HepG2 (cell line): ENCODE data around the gene LAPTM4A. TPM values are rescaled to one million over a fixed set of nuclear protein-coding genes. Genes with fewer than 3 reads are reported as not detected.

ENCODE experiments used
- ELF1 ChIP-seq: sonication (generic); formaldehyde crosslinking; IDR thresholded peaks from 2 replicates; pipeline ENCODE4 v1.4.0; 2020; ENCODE audit warnings: missing genetic modification reagents
- HOMEZ ChIP-seq: IDR thresholded peaks from 2 replicates; pipeline ENCODE4 v1.6.1; 2016; ENCODE audit warnings: low read depth
- HOXA5 ChIP-seq: sonication (generic); formaldehyde crosslinking; IDR thresholded peaks from 2 replicates; pipeline ENCODE4 v1.4.0; 2020; ENCODE audit warnings: missing genetic modification reagents
- ZBED4 ChIP-seq: sonication (generic); formaldehyde crosslinking; IDR thresholded peaks from 2 replicates; pipeline ENCODE4 v1.4.0; 2020; ENCODE audit warnings: missing genetic modification reagents, borderline replicate concordance
- ZBTB20 ChIP-seq: sonication (generic); formaldehyde crosslinking; IDR thresholded peaks from 2 replicates; pipeline ENCODE4 v1.8.1; 2023; ENCODE audit warnings: missing genetic modification reagents, low read depth, mild to moderate bottlenecking, borderline replicate concordance
- ZBTB8A ChIP-seq: sonication (generic); formaldehyde crosslinking; IDR thresholded peaks from 2 replicates; pipeline ENCODE4 v1.4.0; 2020; ENCODE audit warnings: mild to moderate bottlenecking, low read depth, missing genetic modification reagents, borderline replicate concordance
- ZNF253 ChIP-seq: sonication (generic); formaldehyde crosslinking; IDR thresholded peaks from 2 replicates; pipeline ENCODE4 v1.8.0; 2022; ENCODE audit warnings: mild to moderate bottlenecking, missing genetic modification reagents, borderline replicate concordance
- ZNF33B ChIP-seq: sonication (generic); formaldehyde crosslinking; IDR thresholded peaks from 2 replicates; pipeline ENCODE4 v1.5.1; 2020; ENCODE audit warnings: mild to moderate bottlenecking, missing genetic modification reagents
- ZNF350 ChIP-seq: sonication (generic); formaldehyde crosslinking; IDR thresholded peaks from 2 replicates; pipeline ENCODE4 v1.4.0; 2020; ENCODE audit warnings: mild to moderate bottlenecking, low read depth, missing genetic modification reagents, borderline replicate concordance
- ZNF577 ChIP-seq: sonication (generic); formaldehyde crosslinking; IDR thresholded peaks from 2 replicates; pipeline ENCODE4 v1.4.0; 2020; ENCODE audit warnings: mild to moderate bottlenecking, low read depth, missing genetic modification reagents, borderline replicate concordance
- ZNF841 ChIP-seq: sonication (generic); formaldehyde crosslinking; IDR thresholded peaks from 2 replicates; pipeline ENCODE4 v1.8.1; 2023; ENCODE audit warnings: missing genetic modification reagents, borderline replicate concordance
- ZSCAN9 ChIP-seq: IDR thresholded peaks from 2 replicates; pipeline ENCODE4 v1.6.1; 2016; ENCODE audit warnings: borderline replicate concordance
- polyA plus RNA-seq, 8 experiments: library from polyadenylated mRNA; depleted of rRNA in 3 of 8; stranded (reverse) in 7 of 8; unstranded in 1 of 8; fragments of >200 nt; fragmentation: Illumina TruSeq in 4 of 8; extraction: Trizol in 4 of 8; gene quantifications; 2 replicates each; pipeline versions ENCODE4 v1.2.1 to v1.2.3, GENCODE V29; 2011 to 2016; ENCODE audit warnings: low read depth in 4 of 8, missing spikeins in 1 of 8, mixed read lengths in 1 of 8; ENCODE audit not compliant: insufficient read depth in 1 of 8
- total RNA-seq, 5 experiments: library from RNA; depleted of rRNA; stranded (reverse); fragments of >200 nt; fragmentation: Illumina TruSeq; extraction: Trizol; gene quantifications; 2 replicates each; pipeline ENCODE4 v1.2.3, GENCODE V29; 2016; ENCODE audit warnings: low read depth in 1 of 5
- TF ChIP-seq, protein P1 (sequence below): sonication (generic); formaldehyde crosslinking; IDR thresholded peaks from 2 replicates; pipeline ENCODE4 v1.5.0; 2020; ENCODE audit warnings: missing genetic modification reagents, mild to moderate bottlenecking, borderline replicate concordance
- TF ChIP-seq, protein P2 (sequence below): sonication (generic); formaldehyde crosslinking; IDR thresholded peaks from 2 replicates; pipeline ENCODE4 v1.5.1; 2020; ENCODE audit warnings: mild to moderate bottlenecking, missing genetic modification reagents, borderline replicate concordance
- TF ChIP-seq, protein P3 (sequence below): sonication (generic); formaldehyde crosslinking; IDR thresholded peaks from 2 replicates; pipeline ENCODE4 v1.4.0; 2020; ENCODE audit warnings: missing genetic modification reagents

The LAPTM4A gene
- total and polyA plus RNA-seq, 2 of the 13 experiments (the other 11 are each of a cell fraction or from before 2014, with no cell fraction given): 116 to 558 TPM

DNA sequence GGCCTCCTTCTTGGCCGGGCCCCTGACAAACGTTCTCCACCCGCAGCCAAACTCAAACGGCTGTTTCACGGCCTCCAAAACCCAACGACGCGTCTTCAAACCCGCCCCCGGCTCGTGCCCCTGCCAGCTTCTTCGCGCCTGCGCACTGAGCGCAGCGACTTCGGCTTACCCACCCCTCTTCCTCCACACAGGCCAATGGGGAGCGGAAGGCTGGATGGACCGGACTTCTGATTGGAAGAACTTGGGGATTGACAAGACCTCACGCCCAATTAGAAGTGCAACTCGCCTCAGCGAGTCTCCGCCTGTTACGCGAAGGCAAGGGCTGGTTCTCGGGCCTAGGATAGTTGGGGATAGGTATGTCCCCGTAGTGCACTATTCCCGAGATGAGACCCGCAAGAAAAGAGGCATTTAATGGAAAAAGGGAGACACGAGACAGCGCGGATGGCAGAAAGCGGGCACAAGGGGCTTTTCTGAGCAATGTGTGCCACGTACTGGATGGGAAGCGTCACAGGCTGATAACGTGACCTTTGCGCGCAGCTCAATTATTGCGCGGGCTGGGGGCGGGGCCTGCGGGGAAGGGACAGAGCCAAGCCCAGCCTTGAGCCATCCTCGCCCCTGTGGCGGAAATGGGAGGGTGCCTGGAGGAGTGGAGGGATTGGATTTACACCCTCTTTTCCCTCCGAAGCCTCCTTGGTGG is at the start of gene LAPTM4A (continued):
- TF ChIP-seq, protein P1, sequence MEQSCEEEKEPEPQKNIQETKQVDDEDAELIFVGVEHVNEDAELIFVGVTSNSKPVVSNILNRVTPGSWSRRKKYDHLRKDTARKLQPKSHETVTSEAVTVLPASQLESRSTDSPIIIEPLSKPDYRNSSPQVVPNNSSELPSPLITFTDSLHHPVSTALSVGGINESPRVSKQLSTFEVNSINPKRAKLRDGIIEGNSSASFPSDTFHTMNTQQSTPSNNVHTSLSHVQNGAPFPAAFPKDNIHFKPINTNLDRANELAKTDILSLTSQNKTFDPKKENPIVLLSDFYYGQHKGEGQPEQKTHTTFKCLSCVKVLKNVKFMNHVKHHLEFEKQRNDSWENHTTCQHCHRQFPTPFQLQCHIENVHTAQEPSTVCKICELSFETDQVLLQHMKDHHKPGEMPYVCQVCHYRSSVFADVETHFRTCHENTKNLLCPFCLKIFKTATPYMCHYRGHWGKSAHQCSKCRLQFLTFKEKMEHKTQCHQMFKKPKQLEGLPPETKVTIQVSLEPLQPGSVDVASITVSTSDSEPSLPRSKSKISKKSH (CRISPR knock-in tag): peak; percentile 89; the same call in 1 of the 2 replicates
- TF ChIP-seq ZNF350 (CRISPR knock-in tag) (peak; percentile 99; the same call in 1 of the 2 replicates), ZNF253 (CRISPR knock-in tag) (peak; percentile 78; the same call in 1 of the 2 replicates), ZNF577 (CRISPR knock-in tag) (no peak), ZSCAN9 (CRISPR knock-in tag) (peak; percentile 87; the same call in 1 of the 2 replicates), ZBED4 (CRISPR knock-in tag) (no peak), HOMEZ (CRISPR knock-in tag) (peak; percentile 39; the same call in 1 of the 2 replicates), ZBTB8A (CRISPR knock-in tag) (peak; percentile 71; the same call in 1 of the 2 replicates), ELF1 (peak; percentile 67), HOXA5 (CRISPR knock-in tag) (peak; percentile 73; the same call in 1 of the 2 replicates), ZBTB20 (peak; percentile 68; the same call in 1 of the 2 replicates), ZNF841 (no peak), ZNF33B (CRISPR knock-in tag) (peak; percentile 88)
- TF ChIP-seq, protein P2, sequence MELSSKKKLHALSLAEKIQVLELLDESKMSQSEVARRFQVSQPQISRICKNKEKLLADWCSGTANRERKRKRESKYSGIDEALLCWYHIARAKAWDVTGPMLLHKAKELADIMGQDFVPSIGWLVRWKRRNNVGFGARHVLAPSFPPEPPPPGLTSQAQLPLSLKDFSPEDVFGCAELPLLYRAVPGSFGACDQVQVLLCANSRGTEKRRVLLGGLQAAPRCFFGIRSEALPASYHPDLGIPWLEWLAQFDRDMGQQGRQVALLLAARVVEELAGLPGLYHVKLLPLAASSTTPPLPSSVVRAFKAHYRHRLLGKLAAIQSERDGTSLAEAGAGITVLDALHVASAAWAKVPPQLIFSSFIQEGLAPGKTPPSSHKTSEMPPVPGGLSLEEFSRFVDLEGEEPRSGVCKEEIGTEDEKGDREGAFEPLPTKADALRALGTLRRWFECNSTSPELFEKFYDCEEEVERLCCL (CRISPR knock-in tag): 0 out of 2 replicates have a peak, but pooled peaks have one; percentile 18
- TF ChIP-seq, protein P3, sequence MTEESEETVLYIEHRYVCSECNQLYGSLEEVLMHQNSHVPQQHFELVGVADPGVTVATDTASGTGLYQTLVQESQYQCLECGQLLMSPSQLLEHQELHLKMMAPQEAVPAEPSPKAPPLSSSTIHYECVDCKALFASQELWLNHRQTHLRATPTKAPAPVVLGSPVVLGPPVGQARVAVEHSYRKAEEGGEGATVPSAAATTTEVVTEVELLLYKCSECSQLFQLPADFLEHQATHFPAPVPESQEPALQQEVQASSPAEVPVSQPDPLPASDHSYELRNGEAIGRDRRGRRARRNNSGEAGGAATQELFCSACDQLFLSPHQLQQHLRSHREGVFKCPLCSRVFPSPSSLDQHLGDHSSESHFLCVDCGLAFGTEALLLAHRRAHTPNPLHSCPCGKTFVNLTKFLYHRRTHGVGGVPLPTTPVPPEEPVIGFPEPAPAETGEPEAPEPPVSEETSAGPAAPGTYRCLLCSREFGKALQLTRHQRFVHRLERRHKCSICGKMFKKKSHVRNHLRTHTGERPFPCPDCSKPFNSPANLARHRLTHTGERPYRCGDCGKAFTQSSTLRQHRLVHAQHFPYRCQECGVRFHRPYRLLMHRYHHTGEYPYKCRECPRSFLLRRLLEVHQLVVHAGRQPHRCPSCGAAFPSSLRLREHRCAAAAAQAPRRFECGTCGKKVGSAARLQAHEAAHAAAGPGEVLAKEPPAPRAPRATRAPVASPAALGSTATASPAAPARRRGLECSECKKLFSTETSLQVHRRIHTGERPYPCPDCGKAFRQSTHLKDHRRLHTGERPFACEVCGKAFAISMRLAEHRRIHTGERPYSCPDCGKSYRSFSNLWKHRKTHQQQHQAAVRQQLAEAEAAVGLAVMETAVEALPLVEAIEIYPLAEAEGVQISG (CRISPR knock-in tag): peak; percentile 61; the same call in 1 of the 2 replicates
